GM23338 (cell line): ENCODE results near the gene FPGS. TPM values are rescaled to one million over a fixed set of nuclear protein-coding genes. Genes with fewer than 3 reads are reported as not detected.

Source experiments
- ATAC-seq: fragments of 200-7000 bp; cut with Tn5 transposase; 3 replicates; pipeline ENCODE4 v1.9.1; 2020
- DNase-seq: peaks from one replicate; pipeline ENCODE4 v3.0.0-alpha.2; 2015; ENCODE audit warnings: low spot score
- H2AFZ ChIP-seq: fragments of 200-600 bp; sonication (generic); 2 replicates; pipeline ENCODE4 v1.8.0; 2016; ENCODE audit warnings: antibody characterized with exemption, mild to moderate bottlenecking, moderate library complexity
- H3F3A ChIP-seq: fragments of 200-600 bp; sonication (generic); replicated peaks from 2 replicates; pipeline ENCODE4 v1.8.0; 2017; ENCODE audit warnings: antibody characterized with exemption, mixed run types, low read depth
- H3K27ac ChIP-seq: fragments of 200-600 bp; sonication (generic); 2 replicates; pipeline ENCODE4 v1.6.1; 2016; ENCODE audit warnings: low read depth
- H3K27me3 ChIP-seq: fragments of 200-600 bp; sonication (generic); 2 replicates; pipeline ENCODE4 v1.8.0; 2016; ENCODE audit warnings: mild to moderate bottlenecking, mixed run types, moderate library complexity; ENCODE audit not compliant: insufficient read depth
- H3K36me3 ChIP-seq: fragments of 200-600 bp; sonication (generic); 2 replicates; pipeline ENCODE4 v1.8.0; 2016; ENCODE audit warnings: mild to moderate bottlenecking; ENCODE audit not compliant: insufficient read depth
- H3K4me1 ChIP-seq: fragments of 200-600 bp; sonication (generic); 2 replicates; pipeline ENCODE4 v1.8.0; 2016; ENCODE audit warnings: mild to moderate bottlenecking, moderate library complexity; ENCODE audit not compliant: insufficient read depth
- H3K4me2 ChIP-seq: fragments of 200-600 bp; sonication (generic); 2 replicates; pipeline ENCODE4 v1.7.1; 2017; ENCODE audit warnings: mixed run types
- H3K4me3 ChIP-seq: fragments of 200-600 bp; sonication (generic); 2 replicates; pipeline ENCODE4 v1.6.1; 2016; ENCODE audit warnings: mixed run types
- H3K79me2 ChIP-seq: fragments of 200-600 bp; sonication (generic); replicated peaks from 2 replicates; pipeline ENCODE4 v1.8.0; 2017; ENCODE audit warnings: mild to moderate bottlenecking; ENCODE audit not compliant: insufficient read depth
- H3K9me2 ChIP-seq: fragments of 200-600 bp; sonication (generic); 2 replicates; pipeline ENCODE4 v1.8.0; 2017; ENCODE audit not compliant: insufficient read depth
- H4K20me1 ChIP-seq: fragments of 200-600 bp; sonication (generic); replicated peaks from 2 replicates; pipeline ENCODE4 v1.8.0; 2017; ENCODE audit warnings: mild to moderate bottlenecking; ENCODE audit not compliant: insufficient read depth
- H3K27ac Mint-ChIP-seq: 2 replicates; pipeline ENCODE4 v1.8.0; 2020; ENCODE audit warnings: inconsistent platforms, mild to moderate bottlenecking, moderate library complexity, mixed read lengths
- H3K27me3 Mint-ChIP-seq: 3 replicates; pipeline ENCODE4 v1.8.0; 2022; ENCODE audit warnings: low read depth, mild to moderate bottlenecking, moderate library complexity, mixed read lengths, inconsistent platforms; ENCODE audit not compliant: insufficient read depth, poor library complexity
- H3K36me3 Mint-ChIP-seq: 3 replicates; pipeline ENCODE4 v1.8.0; 2021; ENCODE audit warnings: low read depth, mild to moderate bottlenecking, inconsistent platforms, moderate library complexity, mixed read lengths
- H3K4me1 Mint-ChIP-seq: 3 replicates; pipeline ENCODE4 v1.8.0; 2020; ENCODE audit warnings: mild to moderate bottlenecking, inconsistent platforms, mixed read lengths
- H3K4me3 Mint-ChIP-seq: 3 replicates; pipeline ENCODE4 v1.8.0; 2021; ENCODE audit warnings: moderate library complexity, mild to moderate bottlenecking, inconsistent platforms, mixed read lengths
- H3K9me3 Mint-ChIP-seq: 3 replicates; pipeline ENCODE4 v1.8.0; 2020; ENCODE audit warnings: moderate library complexity, mild to moderate bottlenecking, inconsistent platforms, mixed read lengths
- CREB1 ChIP-seq: fragments of 250-450 bp; sonication (Bioruptor Pico); IDR thresholded peaks from 2 replicates; pipeline ENCODE4 v1.5.0; 2020; ENCODE audit warnings: low read depth, mild to moderate bottlenecking, moderate library complexity
- ETS1 ChIP-seq: IDR thresholded peaks from 2 replicates; pipeline ENCODE4 v1.6.1; 2016; ENCODE audit warnings: antibody characterized with exemption
- EZH2 ChIP-seq: fragments of 200-600 bp; sonication (generic); IDR thresholded peaks from one replicate; pipeline ENCODE4 v1.8.0; 2017; ENCODE audit warnings: antibody characterized with exemption, mild to moderate bottlenecking, low read depth; ENCODE audit not compliant: unreplicated experiment
- EZH2phosphoT487 ChIP-seq: fragments of 200-600 bp; sonication (generic); IDR thresholded peaks from one replicate; pipeline ENCODE4 v1.8.1; 2018; ENCODE audit warnings: antibody characterized with exemption; ENCODE audit not compliant: unreplicated experiment
- JUNB ChIP-seq: IDR thresholded peaks from one replicate; pipeline ENCODE4 v1.6.1; 2016; ENCODE audit warnings: antibody characterized with exemption; ENCODE audit not compliant: unreplicated experiment
- NANOG ChIP-seq: IDR thresholded peaks from 2 replicates; pipeline ENCODE4 v1.6.1; 2016; ENCODE audit warnings: antibody characterized with exemption, borderline replicate concordance
- POLR2AphosphoS5 ChIP-seq: IDR thresholded peaks from 2 replicates; pipeline ENCODE4 v1.6.1; 2016; ENCODE audit warnings: antibody characterized with exemption, low read depth
- STAT1 ChIP-seq: IDR thresholded peaks from one replicate; pipeline ENCODE4 v1.6.1; 2016; ENCODE audit warnings: antibody characterized with exemption; ENCODE audit not compliant: unreplicated experiment
- ZNF114 ChIP-seq: fragments of 250-450 bp; sonication (Bioruptor Pico); IDR thresholded peaks from 2 replicates; pipeline ENCODE4 v1.5.0; 2020; ENCODE audit warnings: mild to moderate bottlenecking, moderate library complexity
- ZNF331 ChIP-seq: fragments of 250-450 bp; sonication (Bioruptor Pico); IDR thresholded peaks from 2 replicates; pipeline ENCODE4 v1.5.0; 2020; ENCODE audit warnings: low read depth, mild to moderate bottlenecking, moderate library complexity
- ZNF462 ChIP-seq: fragments of 250-450 bp; sonication (Bioruptor Pico); IDR thresholded peaks from 2 replicates; pipeline ENCODE4 v1.5.0; 2020; ENCODE audit warnings: mild to moderate bottlenecking, moderate library complexity
- polyA plus RNA-seq: library from polyadenylated mRNA; unstranded; fragments of >200 nt; fragmentation: Nextera tagmentation; extraction: Ambion mirVana; gene quantifications from 2 replicates; pipeline ENCODE4 v1.2.1, GENCODE V29; 2016
- total RNA-seq: library from RNA; depleted of rRNA; stranded (reverse); fragments of >200 nt; shearing (Covaris generic); gene quantifications from 2 replicates; pipeline ENCODE4 v1.2.3, GENCODE V29; 2014
- TF ChIP-seq, protein P1 (sequence below), 2 experiments: fragments of 200-600 bp in 1 of 2; sonication (generic) in 1 of 2; conservative IDR thresholded peaks; 2 replicates each; pipeline versions ENCODE4 v1.5.1 to v1.6.1; 2016 to 2017; ENCODE audit warnings: antibody characterized with exemption in 2 of 2, low read depth in 2 of 2, mild to moderate bottlenecking in 2 of 2, moderate library complexity in 1 of 2

FPGS gene
- total and polyA plus RNA-seq, 2 experiments from 2014 or later: 40.7 to 87.2 TPM

DNA sequence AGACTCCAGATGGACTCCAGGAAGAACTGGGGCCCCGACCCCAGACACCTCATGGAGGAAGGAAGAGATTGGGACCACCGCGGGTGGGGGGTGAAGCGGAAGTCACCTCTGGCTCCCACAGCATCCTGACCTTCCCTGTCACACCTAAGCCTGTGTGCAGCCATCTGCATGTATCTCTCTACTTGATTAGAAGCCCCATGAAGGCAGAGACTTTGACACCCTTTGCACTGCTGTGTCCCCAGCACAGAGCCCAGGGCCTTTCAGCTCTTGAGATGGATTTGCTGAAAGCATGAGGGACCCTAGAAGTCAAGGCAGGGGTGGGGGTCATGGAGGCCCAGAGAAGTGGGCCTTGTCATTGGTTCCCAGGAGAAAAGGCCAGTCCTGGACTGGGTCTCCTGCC is 54.6 kb downstream of the FPGS start (continued):
- no peak for TF ChIP-seq NANOG
- TF ChIP-seq CREB1: no peak
- TF ChIP-seq EZH2: no peak
- TF ChIP-seq, protein P1, sequence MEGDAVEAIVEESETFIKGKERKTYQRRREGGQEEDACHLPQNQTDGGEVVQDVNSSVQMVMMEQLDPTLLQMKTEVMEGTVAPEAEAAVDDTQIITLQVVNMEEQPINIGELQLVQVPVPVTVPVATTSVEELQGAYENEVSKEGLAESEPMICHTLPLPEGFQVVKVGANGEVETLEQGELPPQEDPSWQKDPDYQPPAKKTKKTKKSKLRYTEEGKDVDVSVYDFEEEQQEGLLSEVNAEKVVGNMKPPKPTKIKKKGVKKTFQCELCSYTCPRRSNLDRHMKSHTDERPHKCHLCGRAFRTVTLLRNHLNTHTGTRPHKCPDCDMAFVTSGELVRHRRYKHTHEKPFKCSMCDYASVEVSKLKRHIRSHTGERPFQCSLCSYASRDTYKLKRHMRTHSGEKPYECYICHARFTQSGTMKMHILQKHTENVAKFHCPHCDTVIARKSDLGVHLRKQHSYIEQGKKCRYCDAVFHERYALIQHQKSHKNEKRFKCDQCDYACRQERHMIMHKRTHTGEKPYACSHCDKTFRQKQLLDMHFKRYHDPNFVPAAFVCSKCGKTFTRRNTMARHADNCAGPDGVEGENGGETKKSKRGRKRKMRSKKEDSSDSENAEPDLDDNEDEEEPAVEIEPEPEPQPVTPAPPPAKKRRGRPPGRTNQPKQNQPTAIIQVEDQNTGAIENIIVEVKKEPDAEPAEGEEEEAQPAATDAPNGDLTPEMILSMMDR (conservative IDR thresholded peaks at IDR 0.05; ENCODE audit: low read depth in 2 of 2): no peak
- no peak for TF ChIP-seq POLR2AphosphoS5
- no peak for TF ChIP-seq JUNB
- no peak for TF ChIP-seq ZNF114 (CRISPR knock-in tag)
- TF ChIP-seq EZH2phosphoT487: no peak
- no peak for TF ChIP-seq ZNF331 (CRISPR knock-in tag)
- no peak for TF ChIP-seq ETS1

DNA sequence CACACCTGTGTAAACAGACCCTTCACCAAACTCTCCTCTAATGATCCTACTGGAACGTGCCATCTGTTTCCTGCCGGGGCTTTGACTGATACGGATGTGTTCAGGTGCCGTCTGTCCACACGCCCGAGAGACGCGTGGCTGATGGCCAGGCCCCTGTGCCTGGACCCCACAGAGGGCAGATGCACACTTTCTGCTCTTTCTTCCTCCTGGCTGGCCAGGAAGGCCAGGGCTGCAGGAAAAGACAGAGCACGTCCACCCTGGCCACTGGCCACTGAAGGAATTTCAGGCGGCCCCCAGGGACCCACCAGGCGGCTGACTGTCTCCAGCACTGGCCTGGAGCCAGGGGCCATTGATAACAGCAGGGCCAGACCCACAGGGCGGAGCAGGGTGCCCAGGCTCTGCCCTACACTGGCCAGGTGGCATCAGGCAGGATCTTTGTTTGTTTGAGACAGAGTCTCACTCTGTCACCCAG is 55.4 kb downstream of the FPGS start:
- no peak overlapping the region for H3K4me3 ChIP-seq
- no peak overlapping the region for H2AFZ ChIP-seq
- H3K36me3 ChIP-seq: no peaks in the 10 kb centered on the region
- H3K27me3 ChIP-seq: no peaks in the 10 kb centered on the region
- Mint-ChIP-seq H3K36me3 (no peaks in the 10 kb centered on the region), H3K27me3 (peaks cover 8% of the 10 kb centered on the region), H3K4me3 (no peak overlapping the region), H3K27ac (no peak overlapping the region), H3K4me1 (peaks cover 12% of the 10 kb centered on the region), H3K9me3 (no peaks in the 10 kb centered on the region)
- no peaks in the 10 kb centered on the region for H4K20me1 ChIP-seq
- DNase-seq (no peak), ATAC-seq (no peak)
- H3K4me1 ChIP-seq: peaks cover 4% of the 10 kb centered on the region; the same call in 1 of the 2 replicates
- no peaks in the 10 kb centered on the region for H3K79me2 ChIP-seq
- no peak overlapping the region for H3K4me2 ChIP-seq
- H3F3A ChIP-seq: no peaks in the 10 kb centered on the region
- H3K9me2 ChIP-seq: no peaks in the 10 kb centered on the region
- no peak overlapping the region for H3K27ac ChIP-seq
- TF ChIP-seq POLR2AphosphoS5 (no peak), ZNF331 (CRISPR knock-in tag) (no peak), EZH2 (no peak), STAT1 (no peak), ETS1 (no peak), EZH2phosphoT487 (no peak), CREB1 (no peak), ZNF462 (CRISPR knock-in tag) (no peak), JUNB (no peak)
- TF ChIP-seq, protein P1 (conservative IDR thresholded peaks at IDR 0.05; ENCODE audit: low read depth in 2 of 2): no peak
